Astrocyte (in vitro differentiated cells and primary cell): ENCODE measurements around the gene MATN4.

Experiments used
- CTCF ChIP-seq: IDR thresholded peaks from 2 replicates; pipeline ENCODE4 v1.5.1; 2011; ENCODE audit warnings: low read depth, mild to moderate bottlenecking, inconsistent platforms, low read length, moderate library complexity; ENCODE audit not compliant: insufficient read depth
- EZH2 ChIP-seq: IDR thresholded peaks from 2 replicates; pipeline ENCODE4 v1.6.1; 2012; ENCODE audit warnings: mild to moderate bottlenecking, low read length, inconsistent platforms; ENCODE audit not compliant: insufficient read depth

DNA sequence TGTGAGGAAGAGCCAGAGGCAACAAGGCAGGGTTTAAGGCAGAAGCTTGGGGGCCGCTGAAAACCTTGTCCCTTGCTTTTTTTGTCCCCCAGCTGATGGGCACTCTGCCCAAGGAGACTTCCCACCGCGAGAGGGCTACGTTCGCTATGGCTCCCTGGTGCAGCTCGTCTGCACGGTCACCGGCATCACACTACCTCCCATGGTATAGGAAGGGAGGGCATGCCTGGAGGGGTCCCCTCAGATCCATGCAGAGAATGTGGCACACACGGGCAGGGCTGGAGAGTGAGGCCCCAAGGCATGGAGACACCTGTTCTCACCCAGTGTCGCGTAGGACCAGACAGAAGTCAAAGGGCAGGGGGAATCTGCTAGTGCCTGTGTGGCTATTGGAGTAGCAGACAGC lies 5.8 kb upstream of the MATN4 start:
- TF ChIP-seq CTCF = no peak
- no peak for TF ChIP-seq EZH2
